K562 (cell line): ENCODE data around the gene CMTM4. TPM values are rescaled to one million over a fixed set of nuclear protein-coding genes. Genes with fewer than 3 reads are reported as not detected.

Experiments used
- CBX5 ChIP-seq: IDR thresholded peaks from 2 replicates; pipeline ENCODE4 v1.6.1; 2014; ENCODE audit warnings: low read depth, borderline replicate concordance
- CEBPG ChIP-seq, 3 experiments: fragments of 200-800 bp in 1 of 3; sonication (Bioruptor generic) in 1 of 3; sonication (generic) in 1 of 3; formaldehyde crosslinking in 1 of 3; IDR thresholded peaks in 2 of 3; conservative IDR thresholded peaks in 1 of 3; 2 replicates each; pipeline versions ENCODE4 v1.6.1 to v1.8.0; 2016 to 2022; ENCODE audit warnings: missing compliant biosample characterization in 2 of 3, missing genetic modification characterization in 2 of 3, mild to moderate bottlenecking in 1 of 3, missing genetic modification reagents in 1 of 3
- EP400 ChIP-seq: fragments of 450-650 bp; IDR thresholded peaks from 2 replicates; pipeline ENCODE4 v1.6.1; 2017; ENCODE audit warnings: antibody characterized with exemption, mild to moderate bottlenecking, moderate library complexity
- ERF ChIP-seq: fragments of 450-650 bp; formaldehyde crosslinking; IDR thresholded peaks from 2 replicates; pipeline ENCODE4 v1.4.0; 2020; ENCODE audit warnings: mild to moderate bottlenecking, mixed read lengths
- GTF2A2 ChIP-seq: IDR thresholded peaks from 2 replicates; pipeline ENCODE4 v1.6.1; 2016; ENCODE audit warnings: mild to moderate bottlenecking, missing genetic modification characterization, missing compliant biosample characterization
- MAFF ChIP-seq: IDR thresholded peaks from 2 replicates; pipeline ENCODE4 v1.6.1; 2012; ENCODE audit warnings: low read length, improper control_type of control experiment
- MCM3 ChIP-seq: fragments of 450-650 bp; IDR thresholded peaks from 2 replicates; pipeline ENCODE4 v1.6.1; 2016
- MTA1 ChIP-seq: fragments of 450-650 bp; IDR thresholded peaks from 2 replicates; pipeline ENCODE4 v1.6.1; 2017; ENCODE audit warnings: borderline replicate concordance
- NFE2 ChIP-seq: IDR thresholded peaks from 2 replicates; pipeline ENCODE4 v1.6.1; 2014; ENCODE audit warnings: antibody characterized with exemption, low read depth
- NR4A1 ChIP-seq, 2 experiments: fragments of 250-450 bp in 1 of 2; fragments of 450-650 bp in 1 of 2; sonication (Bioruptor Pico) in 1 of 2; IDR thresholded peaks; 2 replicates each; pipeline versions ENCODE4 v1.4.0 to v1.6.1; 2016 to 2020; ENCODE audit warnings: mild to moderate bottlenecking in 2 of 2, missing compliant biosample characterization in 1 of 2, missing genetic modification characterization in 1 of 2, moderate library complexity in 1 of 2
- POLR3A ChIP-seq: IDR thresholded peaks from 2 replicates; pipeline ENCODE4 v1.6.1; 2011; ENCODE audit warnings: borderline replicate concordance, mild to moderate bottlenecking, moderate library complexity; ENCODE audit not compliant: insufficient read length, insufficient read depth; ENCODE audit errors: extremely low read depth
- SLC30A9 ChIP-seq: fragments of 250-450 bp; sonication (Bioruptor Pico); IDR thresholded peaks from 2 replicates; pipeline ENCODE4 v1.8.0; 2022; ENCODE audit warnings: mild to moderate bottlenecking, moderate library complexity
- SMARCB1 ChIP-seq: IDR thresholded peaks from 2 replicates; pipeline ENCODE4 v1.6.1; 2011; ENCODE audit warnings: improper control_type of control experiment, low read depth; ENCODE audit not compliant: insufficient read length
- SMARCC2 ChIP-seq: fragments of 450-650 bp; IDR thresholded peaks from 2 replicates; pipeline ENCODE4 v1.6.1; 2017; ENCODE audit warnings: antibody characterized with exemption, moderate library complexity, mild to moderate bottlenecking, low read depth
- SRF ChIP-seq, 2 experiments: fragments of 250-450, 450-650 bp in 1 of 2; sonication (Bioruptor Pico) in 1 of 2; sonication (generic) in 1 of 2; formaldehyde crosslinking; IDR thresholded peaks; 2 replicates each; pipeline versions ENCODE4 v1.5.0 to v1.5.1; 2020 to 2022; ENCODE audit warnings: mild to moderate bottlenecking in 1 of 2, missing genetic modification reagents in 1 of 2
- ZNF224 ChIP-seq: sonication (generic); formaldehyde crosslinking; IDR thresholded peaks from 2 replicates; pipeline ENCODE4 v1.8.0; 2022; ENCODE audit warnings: mild to moderate bottlenecking, missing genetic modification reagents
- ZNF551 ChIP-seq: fragments of 250-450 bp; sonication (Bioruptor Pico); IDR thresholded peaks from 2 replicates; pipeline ENCODE4 v1.5.0; 2021; ENCODE audit warnings: mild to moderate bottlenecking, moderate library complexity
- ZNF584 ChIP-seq: fragments of 200-800 bp; sonication (Bioruptor generic); IDR thresholded peaks from 2 replicates; pipeline ENCODE4 v1.6.1; 2016; ENCODE audit warnings: low read depth, mild to moderate bottlenecking, missing genetic modification characterization, missing compliant biosample characterization
- polyA plus RNA-seq, 8 experiments: library from polyadenylated mRNA; depleted of rRNA in 4 of 8; stranded (reverse) in 5 of 8; unstranded in 3 of 8; fragments of >200 nt; fragmentation: Nextera tagmentation in 2 of 8; fragmentation: Illumina TruSeq in 1 of 8; extraction: Ambion mirVana in 2 of 8; extraction: Trizol in 1 of 8; gene quantifications; 2 replicates each; pipeline versions ENCODE4 v1.2.1 to v1.2.3, GENCODE V29; 2011 to 2014; ENCODE audit warnings: inconsistent platforms in 1 of 8, missing spikeins in 1 of 8
- total RNA-seq, 7 experiments: library from RNA; depleted of rRNA in 6 of 7; stranded (reverse); fragments of >200 nt in 6 of 7; fragmentation: Illumina TruSeq in 2 of 7; extraction: Trizol in 2 of 7; gene quantifications; 2 replicates each; pipeline versions ENCODE4 v1.2.1 to v1.2.3, GENCODE V29; 2011 to 2021; ENCODE audit warnings: low replicate concordance in 1 of 7
- TF ChIP-seq, protein P1 (sequence below): sonication (generic); formaldehyde crosslinking; IDR thresholded peaks from 2 replicates; pipeline ENCODE4 v1.9.0; 2022; ENCODE audit warnings: mild to moderate bottlenecking, missing genetic modification reagents
- TF ChIP-seq, protein P2 (sequence below), 3 experiments: IDR thresholded peaks in 2 of 3; conservative IDR thresholded peaks in 1 of 3; 2 replicates each; pipeline ENCODE4 v1.5.1; 2011 to 2012; ENCODE audit warnings: low read length in 3 of 3, mild to moderate bottlenecking in 3 of 3, control low read depth in 2 of 3, improper control_type of control experiment in 1 of 3, inconsistent platforms in 1 of 3, low read depth in 1 of 3, mixed read lengths in 1 of 3, moderate library complexity in 1 of 3; ENCODE audit not compliant: insufficient read depth in 2 of 3
- TF ChIP-seq, protein P3 (sequence below): sonication (generic); formaldehyde crosslinking; IDR thresholded peaks from 2 replicates; pipeline ENCODE4 v1.8.1; 2023; ENCODE audit warnings: missing genetic modification reagents, mild to moderate bottlenecking, borderline replicate concordance

CMTM4 gene
- total and polyA plus RNA-seq, 9 of the 15 experiments (the other 6 are each of a cell fraction or from before 2014, with no cell fraction given) = 2.0 to 21.3 (median 12.5) TPM

DNA sequence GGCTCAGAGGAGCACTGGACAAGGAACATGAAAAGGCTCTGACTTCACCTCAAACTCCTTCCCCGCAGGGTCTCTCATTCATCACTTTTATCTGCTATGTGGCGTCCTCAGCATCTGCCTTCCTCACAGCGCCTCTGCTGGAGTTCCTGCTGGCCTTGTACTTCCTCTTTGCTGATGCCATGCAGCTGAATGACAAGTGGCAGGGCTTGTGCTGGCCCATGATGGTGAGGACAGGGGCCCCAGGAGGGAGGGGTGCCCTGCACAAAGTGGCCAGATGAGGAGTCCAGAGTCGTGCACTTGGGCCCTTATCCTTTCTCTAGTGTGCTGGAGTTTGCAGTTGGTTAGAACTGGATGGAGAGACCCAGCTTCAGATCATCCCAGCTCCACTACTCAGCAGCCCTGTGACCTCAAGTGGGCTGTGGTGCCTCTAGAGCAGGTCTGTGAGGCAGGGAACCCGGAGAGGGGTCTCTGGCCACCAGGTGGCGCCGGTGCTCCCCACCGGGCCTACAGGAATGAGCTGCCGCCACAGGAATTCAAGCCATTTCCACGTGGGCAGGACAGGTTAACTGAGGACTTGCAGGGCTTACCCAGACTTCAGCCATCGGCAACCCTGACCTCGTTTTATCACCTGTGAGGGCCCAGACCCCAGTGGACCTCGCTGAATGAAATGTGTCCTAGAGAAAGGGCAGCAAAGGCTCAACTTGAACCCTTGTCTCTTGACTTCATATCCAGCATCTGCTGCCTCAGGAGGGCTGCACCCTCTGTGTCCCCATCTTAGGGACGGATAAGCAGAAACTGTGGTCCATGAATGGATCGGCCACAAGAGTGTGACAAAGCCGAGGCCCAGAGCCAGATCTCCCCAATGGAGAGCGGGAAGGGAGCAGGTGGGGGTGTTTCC lies 88.1 kb downstream of the CMTM4 start (continued):
- TF ChIP-seq ZNF224 (CRISPR knock-in tag) = no peak
- no peak for TF ChIP-seq ZNF551
- TF ChIP-seq MCM3 = no peak
- TF ChIP-seq GTF2A2 = no peak
- no peak for TF ChIP-seq SLC30A9
- TF ChIP-seq, protein P1, sequence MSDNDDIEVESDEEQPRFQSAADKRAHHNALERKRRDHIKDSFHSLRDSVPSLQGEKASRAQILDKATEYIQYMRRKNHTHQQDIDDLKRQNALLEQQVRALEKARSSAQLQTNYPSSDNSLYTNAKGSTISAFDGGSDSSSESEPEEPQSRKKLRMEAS (CRISPR knock-in tag) = peak; percentile 88
- no peak for TF ChIP-seq ZNF584 (CRISPR knock-in tag)
- peak; percentile 70 for TF ChIP-seq EP400
- TF ChIP-seq CBX5 = no peak
- TF ChIP-seq ERF = no peak
- no peak for TF ChIP-seq CEBPG (CRISPR knock-in tag; IDR thresholded peaks at IDR 0.05)
- TF ChIP-seq CEBPG (tag; conservative IDR thresholded peaks at IDR 0.05 in 1 of 2, IDR thresholded peaks at IDR 0.05 in 1 of 2) = no peak
- TF ChIP-seq POLR3A = no peak
- TF ChIP-seq SMARCB1 = no peak
- TF ChIP-seq SRF (CRISPR knock-in tag; IDR thresholded peaks at IDR 0.05) = no peak
- no peak for TF ChIP-seq NR4A1 (CRISPR knock-in tag; IDR thresholded peaks at IDR 0.05)
- no peak for TF ChIP-seq NR4A1 (tag; IDR thresholded peaks at IDR 0.05)
- TF ChIP-seq, protein P2, sequence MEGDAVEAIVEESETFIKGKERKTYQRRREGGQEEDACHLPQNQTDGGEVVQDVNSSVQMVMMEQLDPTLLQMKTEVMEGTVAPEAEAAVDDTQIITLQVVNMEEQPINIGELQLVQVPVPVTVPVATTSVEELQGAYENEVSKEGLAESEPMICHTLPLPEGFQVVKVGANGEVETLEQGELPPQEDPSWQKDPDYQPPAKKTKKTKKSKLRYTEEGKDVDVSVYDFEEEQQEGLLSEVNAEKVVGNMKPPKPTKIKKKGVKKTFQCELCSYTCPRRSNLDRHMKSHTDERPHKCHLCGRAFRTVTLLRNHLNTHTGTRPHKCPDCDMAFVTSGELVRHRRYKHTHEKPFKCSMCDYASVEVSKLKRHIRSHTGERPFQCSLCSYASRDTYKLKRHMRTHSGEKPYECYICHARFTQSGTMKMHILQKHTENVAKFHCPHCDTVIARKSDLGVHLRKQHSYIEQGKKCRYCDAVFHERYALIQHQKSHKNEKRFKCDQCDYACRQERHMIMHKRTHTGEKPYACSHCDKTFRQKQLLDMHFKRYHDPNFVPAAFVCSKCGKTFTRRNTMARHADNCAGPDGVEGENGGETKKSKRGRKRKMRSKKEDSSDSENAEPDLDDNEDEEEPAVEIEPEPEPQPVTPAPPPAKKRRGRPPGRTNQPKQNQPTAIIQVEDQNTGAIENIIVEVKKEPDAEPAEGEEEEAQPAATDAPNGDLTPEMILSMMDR (IDR thresholded peaks at IDR 0.05 in 2 of 3, conservative IDR thresholded peaks at IDR 0.05 in 1 of 3; ENCODE audit: insufficient read depth in 2 of 3, low read depth in 1 of 3, low read length in 3 of 3) = peak; percentile 93 to 96 (median 96)
- TF ChIP-seq, protein P3, sequence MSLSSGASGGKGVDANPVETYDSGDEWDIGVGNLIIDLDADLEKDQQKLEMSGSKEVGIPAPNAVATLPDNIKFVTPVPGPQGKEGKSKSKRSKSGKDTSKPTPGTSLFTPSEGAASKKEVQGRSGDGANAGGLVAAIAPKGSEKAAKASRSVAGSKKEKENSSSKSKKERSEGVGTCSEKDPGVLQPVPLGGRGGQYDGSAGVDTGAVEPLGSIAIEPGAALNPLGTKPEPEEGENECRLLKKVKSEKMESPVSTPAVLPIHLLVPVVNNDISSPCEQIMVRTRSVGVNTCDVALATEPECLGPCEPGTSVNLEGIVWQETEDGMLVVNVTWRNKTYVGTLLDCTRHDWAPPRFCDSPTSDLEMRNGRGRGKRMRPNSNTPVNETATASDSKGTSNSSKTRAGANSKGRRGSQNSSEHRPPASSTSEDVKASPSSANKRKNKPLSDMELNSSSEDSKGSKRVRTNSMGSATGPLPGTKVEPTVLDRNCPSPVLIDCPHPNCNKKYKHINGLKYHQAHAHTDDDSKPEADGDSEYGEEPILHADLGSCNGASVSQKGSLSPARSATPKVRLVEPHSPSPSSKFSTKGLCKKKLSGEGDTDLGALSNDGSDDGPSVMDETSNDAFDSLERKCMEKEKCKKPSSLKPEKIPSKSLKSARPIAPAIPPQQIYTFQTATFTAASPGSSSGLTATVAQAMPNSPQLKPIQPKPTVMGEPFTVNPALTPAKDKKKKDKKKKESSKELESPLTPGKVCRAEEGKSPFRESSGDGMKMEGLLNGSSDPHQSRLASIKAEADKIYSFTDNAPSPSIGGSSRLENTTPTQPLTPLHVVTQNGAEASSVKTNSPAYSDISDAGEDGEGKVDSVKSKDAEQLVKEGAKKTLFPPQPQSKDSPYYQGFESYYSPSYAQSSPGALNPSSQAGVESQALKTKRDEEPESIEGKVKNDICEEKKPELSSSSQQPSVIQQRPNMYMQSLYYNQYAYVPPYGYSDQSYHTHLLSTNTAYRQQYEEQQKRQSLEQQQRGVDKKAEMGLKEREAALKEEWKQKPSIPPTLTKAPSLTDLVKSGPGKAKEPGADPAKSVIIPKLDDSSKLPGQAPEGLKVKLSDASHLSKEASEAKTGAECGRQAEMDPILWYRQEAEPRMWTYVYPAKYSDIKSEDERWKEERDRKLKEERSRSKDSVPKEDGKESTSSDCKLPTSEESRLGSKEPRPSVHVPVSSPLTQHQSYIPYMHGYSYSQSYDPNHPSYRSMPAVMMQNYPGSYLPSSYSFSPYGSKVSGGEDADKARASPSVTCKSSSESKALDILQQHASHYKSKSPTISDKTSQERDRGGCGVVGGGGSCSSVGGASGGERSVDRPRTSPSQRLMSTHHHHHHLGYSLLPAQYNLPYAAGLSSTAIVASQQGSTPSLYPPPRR = no peak
- no peak for TF ChIP-seq MTA1
- no peak for TF ChIP-seq SMARCC2
- TF ChIP-seq MAFF = no peak
- TF ChIP-seq NFE2 = no peak
